NCI-H1105 (cell line): ENCODE measurements around the gene SFMBT1.

Experiments used
- DNase-seq: peaks from one replicate; lab custom pipeline; 2025; lab: John Stamatoyannopoulos, UW

SFMBT1 gene

DNA sequence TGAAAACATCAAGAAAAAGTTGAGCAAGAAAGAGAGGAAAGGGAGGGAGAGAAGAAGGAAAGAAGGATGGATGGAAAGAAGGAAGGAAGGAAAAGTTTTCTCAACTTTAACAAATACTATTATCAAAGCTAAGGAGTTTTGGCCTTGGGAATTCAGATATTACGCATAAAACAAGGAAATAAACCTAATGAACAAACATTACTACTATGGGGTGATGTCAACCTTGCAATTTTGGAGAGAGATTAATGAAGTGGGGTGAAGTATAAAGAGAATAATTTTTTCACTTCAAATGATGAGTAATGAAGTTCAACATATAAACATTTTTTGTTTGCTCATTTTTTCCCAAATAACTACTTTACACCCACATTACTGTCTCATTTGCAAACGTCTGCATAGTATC, 55.2 kb downstream of the SFMBT1 start:
- no peak for DNase-seq

DNA sequence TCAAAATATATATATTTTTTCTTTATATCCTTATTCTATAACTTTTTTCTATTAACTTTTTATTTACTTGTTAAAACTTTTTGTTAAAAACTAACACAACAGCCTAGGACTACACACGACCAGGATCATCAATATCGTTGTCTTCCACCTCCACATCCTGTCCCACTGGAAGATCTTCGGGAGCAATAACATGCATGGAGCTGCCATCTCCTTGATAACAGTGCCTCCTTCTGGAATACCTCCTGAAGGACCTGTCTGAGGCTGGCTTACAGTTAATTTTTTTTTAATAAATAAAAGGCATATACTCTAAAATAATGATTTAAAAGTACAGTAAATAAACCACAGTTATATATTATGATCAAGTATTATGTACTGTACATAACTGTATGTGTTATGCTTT, 58.9 kb downstream of the SFMBT1 start:
- DNase-seq, result no peak

GRCh38 chr3:52986049-52986448, 59.8 kb downstream of the SFMBT1 start:
- no peak for DNase-seq

- DNase-seq, result no peak
Measured at GRCh38 chr3:52983828-52984227, 62.0 kb downstream of the SFMBT1 start.

DNA sequence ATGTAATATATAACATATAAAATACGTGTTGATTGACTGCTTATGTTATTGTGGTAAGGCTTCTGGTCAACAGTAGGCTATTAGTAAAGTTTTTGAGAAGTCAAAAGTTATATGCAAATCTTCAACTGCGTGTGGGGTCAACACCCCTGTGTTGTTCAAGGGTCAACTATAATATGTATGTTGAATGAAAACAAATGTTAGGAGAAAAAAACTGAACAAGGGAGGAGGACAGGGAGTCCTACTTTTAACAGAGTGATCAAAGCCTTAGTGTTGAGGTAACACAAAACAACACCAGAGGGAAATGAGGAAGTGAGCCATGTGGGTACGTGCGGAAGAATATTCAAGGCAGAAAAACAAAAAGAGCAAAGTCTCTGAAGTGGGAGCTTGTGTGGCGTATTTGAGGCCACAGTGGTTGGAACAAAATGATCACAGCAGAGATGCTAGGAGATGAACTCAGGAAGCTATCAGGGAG, 62.5 kb downstream of the SFMBT1 start:
- no peak for DNase-seq

DNA sequence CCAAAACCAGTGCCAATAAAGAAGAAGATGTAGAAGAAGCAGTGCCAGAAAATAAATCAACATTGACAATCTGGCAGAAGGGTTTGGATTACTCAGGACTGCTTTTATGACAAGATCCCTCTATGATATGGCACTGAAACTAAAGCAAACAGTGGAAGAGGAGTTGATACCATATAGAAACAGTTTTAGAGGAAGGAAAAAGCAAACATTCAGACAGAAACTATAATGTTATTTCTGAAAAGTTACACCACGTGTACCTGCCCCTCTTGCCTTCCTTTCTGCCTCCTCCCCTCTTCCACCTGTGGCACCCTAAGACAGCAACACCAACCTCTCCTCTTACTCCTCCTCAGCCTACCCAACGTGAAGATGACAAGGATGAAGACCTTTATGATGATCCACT, 63.0 kb downstream of the SFMBT1 start:
- DNase-seq, result no peak

DNA sequence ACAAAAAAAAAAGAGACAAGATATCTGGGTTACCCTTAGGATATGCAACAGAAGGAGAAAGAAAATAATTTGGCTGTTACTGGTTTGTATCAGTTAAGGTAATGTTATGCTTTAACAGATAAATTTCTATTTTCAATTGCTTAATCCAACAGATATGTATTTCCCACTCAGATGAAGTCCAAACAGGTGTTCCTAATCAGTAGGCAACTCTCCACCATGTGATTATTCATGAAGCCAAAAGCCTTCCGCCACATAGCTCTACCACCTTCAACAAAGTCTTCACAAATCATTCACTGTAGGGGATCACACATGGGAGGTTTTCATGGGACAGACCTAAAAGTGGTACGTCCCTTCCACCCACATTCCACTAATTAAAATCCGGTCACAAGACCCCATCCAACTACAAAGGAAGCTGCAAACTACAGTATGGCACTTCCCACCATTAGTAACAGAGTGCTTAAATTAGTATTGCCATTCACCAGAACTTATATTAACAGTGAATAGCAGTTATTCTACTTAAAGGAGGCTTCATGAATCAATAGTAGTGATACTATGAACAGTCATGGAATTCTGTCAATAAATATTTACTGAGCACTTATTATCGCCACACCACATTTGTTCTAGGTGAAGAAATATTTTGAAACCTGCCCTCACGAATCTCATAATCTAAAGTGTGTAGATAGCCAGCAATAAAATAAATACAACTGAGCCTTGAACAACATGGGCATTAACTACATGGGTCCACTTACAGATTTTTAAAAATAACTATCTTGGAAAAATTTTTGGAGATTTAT, 66.5 kb downstream of the SFMBT1 start:
- DNase-seq, result no peak

DNA sequence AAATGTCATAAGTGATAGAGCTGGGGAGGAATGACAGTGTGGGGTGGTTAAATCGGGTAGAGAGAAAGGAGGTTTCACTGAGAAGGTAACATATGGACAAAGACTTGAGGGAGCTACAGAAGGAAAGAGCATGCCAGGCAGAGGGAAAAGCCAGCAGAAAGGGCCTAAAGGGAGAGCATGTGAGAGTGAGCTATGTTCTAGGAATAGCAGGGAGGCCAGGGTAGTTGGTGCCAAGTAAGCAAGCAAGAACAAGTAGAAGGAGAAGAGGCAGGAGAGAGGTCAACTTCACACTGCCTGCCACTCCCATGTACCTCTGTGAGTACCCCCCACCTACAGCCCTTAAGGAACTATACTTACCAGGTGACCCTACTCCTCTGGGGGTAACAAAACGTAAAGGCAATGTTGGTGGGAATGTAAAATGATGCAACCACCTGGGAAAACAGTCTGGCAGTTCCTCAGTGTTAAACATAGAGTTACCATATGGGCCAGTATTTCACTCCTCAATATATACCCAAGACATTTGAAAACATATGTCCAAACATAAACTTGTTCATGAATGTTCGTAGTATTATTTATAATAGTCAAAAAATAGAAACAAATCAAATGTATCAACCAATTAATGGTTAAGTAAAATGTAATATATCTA, 67.6 kb downstream of the SFMBT1 start:
- no peak for DNase-seq

DNA sequence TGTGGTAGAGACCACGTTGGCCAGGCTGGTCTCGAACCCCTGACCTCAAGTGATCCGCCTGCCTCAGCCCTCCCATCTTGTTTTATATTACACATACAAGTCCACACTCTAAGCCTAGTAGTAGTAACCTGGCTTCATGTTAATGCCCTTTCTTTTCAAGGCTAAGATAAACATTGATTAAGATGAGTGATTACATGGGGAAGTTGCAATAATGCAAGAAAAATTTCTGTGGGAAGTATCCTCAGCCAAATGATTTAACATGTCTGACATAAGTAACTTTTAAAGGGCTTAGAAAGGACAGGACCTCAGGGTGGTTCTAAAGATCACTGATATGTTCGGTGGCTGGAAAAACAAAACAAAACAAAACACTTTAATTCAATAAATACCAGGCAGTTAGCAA, 72.1 kb downstream of the SFMBT1 start:
- no peak for DNase-seq

- DNase-seq, result no peak
Measured at GRCh38 chr3:52971895-52972294, 74.0 kb downstream of the SFMBT1 start.

- DNase-seq, result no peak
Measured at GRCh38 chr3:52967398-52967797, 78.5 kb downstream of the SFMBT1 start.

- no peak for DNase-seq
Measured at GRCh38 chr3:52962160-52962559, 83.7 kb downstream of the SFMBT1 start.

DNA sequence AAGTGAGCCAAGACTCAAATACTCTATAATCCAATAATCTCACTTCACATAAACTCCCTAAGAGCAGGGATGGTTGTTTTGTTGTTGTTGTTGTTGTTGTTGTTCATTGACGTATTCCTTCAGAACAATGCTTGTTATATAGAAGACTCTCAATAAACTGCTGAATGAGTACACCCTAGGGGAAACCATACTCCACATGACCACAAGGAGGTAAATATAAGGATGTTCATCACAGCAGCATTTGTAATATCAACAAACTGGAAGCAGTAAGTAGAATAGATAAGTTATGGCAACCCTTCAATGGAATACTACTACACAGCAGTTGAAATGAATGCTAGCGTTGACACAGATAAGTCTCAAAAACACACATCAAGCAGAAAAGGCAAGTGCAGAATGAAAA, 86.1 kb downstream of the SFMBT1 start:
- no peak for DNase-seq

- DNase-seq, result no peak
Measured at GRCh38 chr3:52939600-52939999, 106.3 kb downstream of the SFMBT1 start.

- no peak for DNase-seq
Measured at GRCh38 chr3:52934630-52935530, 111.0 kb downstream of the SFMBT1 start.

DNA sequence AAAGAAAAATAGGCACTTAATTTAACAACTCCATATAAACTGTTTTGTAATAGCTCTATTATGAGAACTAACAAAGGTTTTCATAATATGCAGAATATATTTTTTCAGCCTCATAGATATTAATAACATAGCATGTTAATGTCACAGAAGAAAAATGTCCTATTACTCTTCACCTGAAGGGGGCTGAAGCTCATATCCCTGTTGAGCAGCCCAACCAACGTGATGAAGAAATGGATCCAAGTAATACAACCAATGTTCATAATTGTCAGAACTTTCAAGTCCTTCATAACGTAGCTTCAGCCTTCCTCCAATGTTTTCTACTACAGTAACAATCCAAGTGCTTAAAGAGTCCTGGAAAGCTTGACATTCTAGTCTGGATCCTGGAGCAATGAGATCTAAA, 114.0 kb downstream of the SFMBT1 start:
- DNase-seq, result no peak

DNA sequence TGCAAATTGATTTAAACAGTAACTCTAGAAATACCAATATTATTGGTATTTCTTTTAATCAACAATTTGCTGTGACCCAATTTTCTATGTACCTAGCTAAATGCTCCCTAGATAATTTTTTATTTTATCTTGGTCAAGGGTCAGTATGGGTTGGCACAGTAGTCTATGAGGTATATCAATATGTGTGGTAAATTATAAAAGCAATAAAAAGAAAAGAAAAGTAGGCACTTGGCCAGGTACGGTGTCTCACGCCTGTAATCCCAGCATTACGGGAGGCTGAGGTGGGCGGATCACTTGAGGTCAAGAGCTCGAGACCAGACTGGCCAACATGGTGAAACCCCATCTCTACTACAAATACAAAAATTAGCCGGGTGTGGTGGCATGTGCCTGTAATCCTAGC, 114.5 kb downstream of the SFMBT1 start:
- DNase-seq, result no peak

DNA sequence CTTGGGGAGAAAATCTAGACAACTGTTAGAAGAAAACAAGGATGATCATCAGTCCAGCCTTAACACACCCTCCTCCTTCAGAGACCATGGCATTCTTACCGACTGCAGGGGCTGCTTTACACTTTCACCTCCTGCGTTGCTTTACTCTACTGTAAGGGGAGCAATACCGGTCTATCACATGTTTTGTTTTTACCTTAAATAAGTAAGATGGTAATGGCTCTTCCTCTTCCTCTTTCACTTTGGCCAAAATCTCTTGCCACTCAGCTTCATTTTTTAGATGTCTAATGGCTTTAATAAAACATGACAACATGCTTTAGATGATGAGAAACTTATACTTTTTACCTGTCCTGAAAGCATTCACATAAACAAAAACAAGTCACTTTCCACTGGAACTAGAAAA, 115.1 kb downstream of the SFMBT1 start:
- DNase-seq, result no peak

- no peak for DNase-seq
Measured at GRCh38 chr3:52926554-52926953, 119.3 kb downstream of the SFMBT1 start.

DNA sequence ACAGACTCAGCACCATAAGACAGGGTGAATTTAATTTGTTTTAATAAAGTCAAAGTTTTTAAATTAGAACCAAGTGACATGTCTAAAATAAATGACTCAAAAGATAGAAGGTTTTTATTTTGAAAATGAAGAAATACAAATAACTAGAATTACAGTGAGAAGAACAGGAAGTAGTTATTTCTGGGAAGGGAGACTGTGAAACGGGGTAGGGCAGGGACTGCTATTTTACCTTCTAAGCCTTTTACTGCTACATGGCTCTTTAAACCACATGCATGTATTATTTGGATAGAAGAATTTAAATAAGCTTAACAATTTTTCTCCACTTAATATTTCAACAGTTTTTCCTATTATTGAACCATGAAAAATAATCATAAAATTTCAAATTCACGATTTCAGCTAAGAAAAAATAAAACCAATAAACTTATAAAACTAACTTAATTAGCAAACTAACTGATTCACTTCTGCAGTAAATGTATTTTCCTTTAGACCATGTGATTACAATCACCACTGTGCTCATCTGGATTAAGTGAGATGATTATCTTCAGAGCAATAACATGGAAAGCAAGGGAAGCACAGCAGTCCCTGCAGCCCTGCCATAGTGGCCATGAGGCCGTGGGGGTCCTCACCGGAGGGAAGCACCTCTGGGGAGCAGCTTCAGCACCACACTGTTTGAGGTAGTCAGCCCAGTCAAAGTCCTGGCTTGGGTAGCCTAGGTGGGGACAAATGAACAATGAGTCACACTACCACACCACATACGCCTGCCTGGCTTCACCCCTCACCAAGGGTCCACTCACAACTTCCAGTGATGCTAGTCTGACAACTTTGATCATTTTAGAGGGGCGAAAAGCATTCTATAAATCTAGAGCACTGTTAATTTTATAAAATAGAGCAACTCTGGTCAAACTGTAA, 120.2 kb downstream of the SFMBT1 start:
- DNase-seq, result no peak

DNA sequence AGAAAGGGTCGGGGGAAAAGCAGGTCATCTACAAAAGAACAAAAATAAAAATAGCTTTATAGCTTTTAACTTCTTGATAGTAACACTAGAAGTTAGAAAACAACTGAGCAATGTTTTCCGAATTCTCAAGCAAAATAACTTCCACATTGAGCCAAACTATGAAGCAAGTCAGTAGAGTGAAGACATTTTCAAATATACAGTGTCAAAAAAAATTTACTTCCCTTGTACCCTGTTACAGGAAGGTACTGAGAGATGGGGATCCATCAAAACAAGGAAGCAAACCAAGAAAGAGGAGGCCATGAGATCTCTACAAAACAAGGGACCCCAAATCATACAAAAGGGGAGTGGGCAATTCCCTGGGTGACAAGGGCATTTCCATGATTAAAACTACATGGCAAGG, 121.9 kb downstream of the SFMBT1 start:
- no peak for DNase-seq

DNA sequence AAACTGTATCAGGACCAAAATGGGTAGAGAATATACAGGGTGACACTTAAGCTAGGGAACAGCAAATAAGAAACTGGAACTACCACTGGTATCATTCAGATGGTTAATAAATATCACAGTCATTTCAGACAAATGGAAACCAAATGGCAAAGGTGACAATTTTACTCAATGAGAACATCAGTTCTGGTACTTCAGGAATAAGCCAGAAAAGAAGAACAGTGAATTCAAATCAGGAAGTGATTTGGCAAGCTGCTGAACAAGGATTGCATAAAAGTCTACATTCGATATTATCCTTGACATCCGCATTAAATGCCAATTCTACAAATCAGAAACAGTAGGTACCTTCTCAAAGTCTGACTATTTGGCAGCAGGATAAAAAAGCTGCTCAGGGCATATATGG, 125.0 kb downstream of the SFMBT1 start:
- DNase-seq, result no peak
